GM12892 (cell line): ENCODE results near the gene ZNF570. TPM values are rescaled to one million over a fixed set of nuclear protein-coding genes. Genes with fewer than 3 reads are reported as not detected.

Experiments used
- DNase-seq: peaks from one replicate; pipeline ENCODE4 v3.0.0; 2011; ENCODE audit not compliant: insufficient read length
- FAIRE-seq: peaks from 2 replicates; lab custom pipeline; 2011; peaks lifted over from hg19 to GRCh38; lab: Jason Lieb, UNC
- POLR2A ChIP-seq: IDR thresholded peaks from 2 replicates; pipeline ENCODE4 v1.6.1; 2011; ENCODE audit warnings: low read depth, low read length, control low read depth
- POLR2AphosphoS5 ChIP-seq: IDR thresholded peaks from 2 replicates; pipeline ENCODE4 v1.6.1; 2011; ENCODE audit warnings: low read depth, low read length, control low read depth
- TAF1 ChIP-seq: IDR thresholded peaks from 2 replicates; pipeline ENCODE4 v1.6.1; 2011; ENCODE audit warnings: low read depth, mild to moderate bottlenecking, control low read depth, low read length, borderline replicate concordance
- polyA plus RNA-seq: library from polyadenylated mRNA; unstranded; fragments of >200 nt; gene quantifications from one replicate; pipeline ENCODE4 v1.2.1, GENCODE V29; 2012; ENCODE audit warnings: missing spikeins, inconsistent platforms; ENCODE audit not compliant: missing spikeins

Gene ZNF570
- 2.0 TPM for polyA plus RNA-seq

- FAIRE-seq (peak; percentile 84), DNase-seq (peak; percentile 51)
These were observed at the start of gene ZNF570 for GRCh38 chr19:37468961-37469777. TSS of gene ZNF570 (plus strand) at chr19:37469356. CDS start at chr19:37470355, 999 bp downstream.

GRCh38 chr19:37452500-37453245, 16.5 kb upstream of the ZNF570 start:
- TF ChIP-seq POLR2AphosphoS5 (no peak), POLR2A (no peak), TAF1 (no peak)
- DNase-seq, result no peak
- no peak for FAIRE-seq

More at GRCh38 chr19:37468961-37469777, at the start of gene ZNF570:
- TF ChIP-seq POLR2AphosphoS5, result peak; percentile 79
- no peak for TF ChIP-seq TAF1
- TF ChIP-seq POLR2A, result peak; percentile 86; the same call in 1 of the 2 replicates

- no peak for TF ChIP-seq POLR2A
- no peak for TF ChIP-seq POLR2AphosphoS5
- TF ChIP-seq TAF1, result no peak
- FAIRE-seq (no peak), DNase-seq (no peak)
These were observed 2.8 kb upstream of the ZNF570 start for GRCh38 chr19:37466277-37466797.

- FAIRE-seq, result peak; percentile 94
- TF ChIP-seq TAF1, result 0 out of 2 replicates have a peak, but pooled peaks have one; percentile 57
- TF ChIP-seq POLR2AphosphoS5, result peak; percentile 58; the same call in 1 of the 2 replicates
- TF ChIP-seq POLR2A, result peak; percentile 77
- peak; percentile 55 for DNase-seq
These were observed 2.2 kb upstream of the ZNF570 start, which contains the start of gene ZNF569 for GRCh38 chr19:37466798-37467607. TSS of gene ZNF569 (minus strand) at chr19:37467444. CDS start at chr19:37444921, 22,523 bp downstream.

- no peak for DNase-seq
- TF ChIP-seq TAF1 (no peak), POLR2AphosphoS5 (no peak), POLR2A (no peak)
- FAIRE-seq, result no peak
These were observed 1.5 kb upstream of the ZNF570 start for GRCh38 chr19:37467608-37468090.

- TF ChIP-seq POLR2AphosphoS5 (no peak), TAF1 (no peak), POLR2A (no peak)
- DNase-seq (no peak), FAIRE-seq (no peak)
These were observed 1.1 kb downstream of the ZNF570 start for GRCh38 chr19:37470216-37470615.

- no peak for TF ChIP-seq POLR2AphosphoS5
- FAIRE-seq (no peak), DNase-seq (no peak)
These were observed 3.0 kb downstream of the ZNF570 start for GRCh38 chr19:37472165-37472564.

- no peak for FAIRE-seq
These were observed 15.4 kb downstream of the ZNF570 start for GRCh38 chr19:37484406-37485168.

GRCh38 chr19:37492213-37492612, 23.1 kb downstream of the ZNF570 start:
- no peak for FAIRE-seq
- no peak for TF ChIP-seq TAF1
- DNase-seq, result no peak

More at GRCh38 chr19:37484406-37485168, 15.4 kb downstream of the ZNF570 start:
- no peak for DNase-seq
- TF ChIP-seq TAF1, result no peak
- TF ChIP-seq POLR2A, result no peak
- no peak for TF ChIP-seq POLR2AphosphoS5

GRCh38 chr19:37505958-37506386, 36.8 kb downstream of the ZNF570 start:
- DNase-seq, result no peak
- TF ChIP-seq TAF1, result no peak
- TF ChIP-seq POLR2AphosphoS5, result no peak
- no peak for TF ChIP-seq POLR2A
- FAIRE-seq, result no peak
